Right lobe of liver (tissue), 4 donors: ENCODE results near the gene ABCA12.

Source experiments
- CTCF ChIP-seq, 4 donors: fragments of 200-600 bp in 3 of 4; fragments of 450-650 bp in 1 of 4; IDR thresholded peaks; one replicate each; pipeline versions ENCODE4 v1.5.1 to v1.8.0; 2016 to 2022; ENCODE audit warnings: antibody characterized with exemption in 4 of 4, mild to moderate bottlenecking in 2 of 4
- POLR2A ChIP-seq: fragments of 450-650 bp; IDR thresholded peaks from one replicate; pipeline ENCODE4 v1.6.1; 2017; ENCODE audit warnings: antibody characterized with exemption, mild to moderate bottlenecking
- donor health status: DM: no; HTN: no; CAD: no.
- donor health status: DM: no; HTN: no; CAD: no.
- donor health status: DM: no; HTN: yes; CAD: no.

GRCh38 chr2:214896274-214896673 lies 242.2 kb downstream of the ABCA12 start:
- TF ChIP-seq CTCF (IDR thresholded peaks at IDR 0.05) (no peak), POLR2A (no peak)
